Adrenal gland (tissue), 12 donors: ENCODE data around the gene TMUB2. TPM values are rescaled to one million over a fixed set of nuclear protein-coding genes. Genes with fewer than 3 reads are reported as not detected.

Experiments used
- DNase-seq, 7 donors: peaks; one replicate each; pipeline ENCODE4 v3.0.0-alpha.2; 2019 to 2020
- H3K27ac ChIP-seq, 5 donors: fragments of 200-600 bp; sonication (generic) in 4 of 5; 1 replicate in 3 of 5; 2 replicates in 2 of 5; pipeline versions ENCODE4 v1.5.1 to v1.8.0; 2016 to 2020; ENCODE audit warnings: mild to moderate bottlenecking in 1 of 5
- H3K27me3 ChIP-seq: fragments of 200-600 bp; 2 replicates; pipeline ENCODE4 v1.8.0; 2021
- H3K36me3 ChIP-seq, 2 donors: fragments of 200-600 bp; replicated peaks in 1 of 2; 1 replicate in 1 of 2; 2 replicates in 1 of 2; pipeline versions ENCODE4 v1.5.1 to v1.8.0; 2018 to 2022
- H3K4me1 ChIP-seq, 2 donors: fragments of 200-600 bp; replicated peaks in 1 of 2; 1 replicate in 1 of 2; 2 replicates in 1 of 2; pipeline versions ENCODE4 v1.5.1 to v1.8.0; 2018 to 2021
- H3K4me3 ChIP-seq, 4 donors: fragments of 200-600 bp; sonication (generic) in 3 of 4; one replicate each; pipeline ENCODE4 v1.5.1; 2016 to 2018
- H3K9me3 ChIP-seq, 3 donors: fragments of 200-600 bp; sonication (generic) in 1 of 3; replicated peaks in 1 of 3; 1 replicate in 2 of 3; 2 replicates in 1 of 3; pipeline versions ENCODE4 v1.5.1 to v1.8.0; 2016 to 2021
- CTCF ChIP-seq, 6 experiments: fragments of 450-650 bp in 4 of 6; fragments of 200-600 bp in 2 of 6; sonication (generic) in 1 of 6; IDR thresholded peaks; 1 replicate in 5 of 6; 2 replicates in 1 of 6; pipeline versions ENCODE4 v1.5.1 to v1.8.0; 2016 to 2021; ENCODE audit warnings: antibody characterized with exemption in 6 of 6, mild to moderate bottlenecking in 2 of 6, moderate library complexity in 1 of 6
- POLR2A ChIP-seq, 2 donors: fragments of 450-650 bp; IDR thresholded peaks; one replicate each; pipeline ENCODE4 v1.6.1; 2017; ENCODE audit warnings: antibody characterized with exemption in 2 of 2, mild to moderate bottlenecking in 2 of 2, moderate library complexity in 1 of 2
- WGBS, 4 donors: extraction: QIAGEN DNeasy Blood & Tissue Kit in 2 of 4; methylation state at CpG; one replicate each; pipeline versions ENCODE4 v1.1.5 to v1.1.7; 2013 to 2017; 5-methylcytosine and 5-hydroxymethylcytosine counted together
- intact Hi-C, 2 donors: fragments of 100-400 bp; cut with DNase I; formaldehyde crosslinking; loops; one replicate each; pipeline versions ENCODE4 v1.14.1 to v1.15.0; 2022 to 2023
- polyA plus RNA-seq, 3 donors: library from polyadenylated mRNA; stranded (reverse); fragments of 200-250 nt in 2 of 3; fragments of 350-450 nt in 1 of 3; fragmentation: Illumina TruSeq in 1 of 3; extraction: RNeasy Lipid Tissue Mini Kit (QIAGEN cat#74804) in 1 of 3; gene quantifications; one replicate each; pipeline ENCODE4 v1.2.3, GENCODE V29; 2013 to 2014
- total RNA-seq, 9 donors: library from RNA; depleted of rRNA in 4 of 9; stranded (reverse); fragments of >200 nt in 4 of 9; fragments of 120-200 nt in 1 of 9; fragmentation: NEBNext Ultra II Directional in 1 of 9; extraction: Animal tissue kit (Norgen Biotek cat#: 25700) in 1 of 9; gene quantifications; one replicate each; pipeline versions ENCODE4 v1.1.0 to v1.2.4, GENCODE V29; 2013 to 2023
- donor health status: healthy with polysubstance abuse.
- donor health status: Bipolar disorder and iron deficiency.
- donor health status: DM: yes; HTN: yes; CAD: no.
- donor health status: DM: no; HTN: no; CAD: no.
- donor health status: DM: no; HTN: no; CAD: no.
- donor health status: DM: yes; HTN: yes; CAD: no.

TMUB2 gene
- total and polyA plus RNA-seq, 12 donors, result 21.8 to 89.3 (median 40.3) TPM

GRCh38 chr17:44229090-44229489 lies 42.3 kb downstream of the TMUB2 start:
- no peak for TF ChIP-seq CTCF (IDR thresholded peaks at IDR 0.05)
- TF ChIP-seq POLR2A (IDR thresholded peaks at IDR 0.05), result no peak
- H3K27me3 ChIP-seq, result no peaks in the 10 kb centered on the region
- no peaks in the 10 kb centered on the region for H3K36me3 ChIP-seq
- H3K4me1 ChIP-seq, result peaks cover 0 to 3% of the 10 kb centered on the region in 2 donors
- no peaks in the 10 kb centered on the region for H3K9me3 ChIP-seq
- 78 to 86% (median 86%) methylated on average over 6 of the region's 6 CpGs; no CpG with 5 or more reads in 1 of the 4 donors for WGBS, 4 donors
- no peak overlapping the region for H3K27ac ChIP-seq
- intact Hi-C loops, result no loop called here
- no peak for DNase-seq
- H3K4me3 ChIP-seq, result no peak overlapping the region

- Histone ChIP-seq H3K36me3 (no peaks in the 10 kb centered on the region), H3K9me3 (no peaks in the 10 kb centered on the region), H3K27me3 (no peaks in the 10 kb centered on the region), H3K4me3 (no peak overlapping the region), H3K4me1 (peaks cover 0 to 5% of the 10 kb centered on the region in 2 donors), H3K27ac (no peak overlapping the region)
- intact Hi-C loops, result no loop called here
- no peak for DNase-seq
- 78 to 84% (median 81%) methylated on average over 9 of the region's 9 CpGs for WGBS, 4 donors
- TF ChIP-seq POLR2A (IDR thresholded peaks at IDR 0.05) (no peak), CTCF (IDR thresholded peaks at IDR 0.05) (no peak)
These were observed 43.4 kb downstream of the TMUB2 start for GRCh38 chr17:44230140-44230539.

- Histone ChIP-seq H3K36me3 (no peaks in the 10 kb centered on the region), H3K27me3 (no peaks in the 10 kb centered on the region), H3K4me3 (no peak overlapping the region), H3K9me3 (no peaks in the 10 kb centered on the region), H3K4me1 (peaks cover 0 to 8% of the 10 kb centered on the region in 2 donors), H3K27ac (no peak overlapping the region)
- TF ChIP-seq CTCF (IDR thresholded peaks at IDR 0.05) (no peak), POLR2A (IDR thresholded peaks at IDR 0.05) (no peak)
- DNase-seq, result no peak
- WGBS, 4 donors, result 76 to 88% (median 85%) methylated on average over 7 of the region's 7 CpGs
- intact Hi-C loops, result no loop called here
These were observed 45.3 kb downstream of the TMUB2 start for GRCh38 chr17:44232061-44232460.

- no peak overlapping the region for H3K4me3 ChIP-seq
- H3K36me3 ChIP-seq, result no peaks in the 10 kb centered on the region
- WGBS, 4 donors, result 79 to 86% (median 84%) methylated on average over 5 of the region's 5 CpGs
- no peaks in the 10 kb centered on the region for H3K9me3 ChIP-seq
- DNase-seq, result no peak
- TF ChIP-seq POLR2A (IDR thresholded peaks at IDR 0.05), result no peak
- no peak for TF ChIP-seq CTCF (IDR thresholded peaks at IDR 0.05)
- H3K27ac ChIP-seq, result no peak overlapping the region
- H3K27me3 ChIP-seq, result no peaks in the 10 kb centered on the region
- intact Hi-C loops, result no loop called here
- H3K4me1 ChIP-seq, result peaks cover 0 to 8% of the 10 kb centered on the region in 2 donors
These were observed 46.8 kb downstream of the TMUB2 start for GRCh38 chr17:44233582-44233981.
